Fibroblast of skin of left quadriceps (primary cell): ENCODE data around the gene NISCH.

Experiments used
- DNase-seq, 2 experiments: peaks; one replicate each; pipeline ENCODE4 v3.0.0-alpha.2; 2013; ENCODE audit warnings: low read depth in 2 of 2

NISCH gene

DNA sequence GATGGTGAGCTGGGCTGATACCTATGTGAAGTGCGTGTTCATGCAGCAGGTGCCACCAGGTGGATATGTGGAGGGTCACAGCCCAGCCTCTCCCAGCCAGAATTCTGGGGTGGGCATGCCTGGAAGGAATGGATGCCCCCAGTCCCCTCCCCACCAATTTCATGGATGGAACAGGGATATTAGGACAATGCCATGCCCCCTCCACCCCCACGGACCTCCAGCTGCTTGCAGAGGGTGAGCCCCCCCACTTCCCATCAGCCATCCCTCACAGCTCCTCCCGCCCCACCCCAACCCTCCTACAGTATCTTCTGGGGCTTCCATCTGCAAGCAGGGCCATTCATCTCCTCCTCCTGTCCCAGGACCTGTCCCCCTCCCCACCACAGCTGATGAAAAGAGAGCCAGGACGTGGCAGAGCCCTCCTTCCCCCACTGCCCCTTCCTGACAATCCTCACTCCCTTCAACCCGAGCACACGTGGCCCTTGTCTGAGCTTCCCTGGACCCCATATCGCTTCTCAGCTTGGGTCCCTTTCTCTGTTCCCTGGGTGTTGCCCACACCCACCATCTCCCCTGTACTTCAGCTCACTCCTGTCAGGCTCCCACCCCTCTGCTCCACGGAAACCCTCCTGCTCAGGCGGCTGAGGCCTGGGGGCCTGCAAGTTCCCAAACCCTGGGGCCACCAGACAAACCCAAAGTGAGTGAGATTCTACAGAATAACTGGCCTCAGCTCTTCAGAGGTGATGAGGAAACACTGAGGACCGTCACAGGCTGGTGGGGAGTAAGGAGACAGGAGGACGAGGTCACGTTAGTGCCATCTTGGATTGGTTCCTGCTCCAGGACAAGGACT lies 7.7 kb upstream of the NISCH start:
- no peak for DNase-seq

- DNase-seq = no peak
Observed at GRCh38 chr3:52450489-52451236, 4.7 kb upstream of the NISCH start.

- no peak for DNase-seq
Observed at GRCh38 chr3:52451237-52452083, 3.9 kb upstream of the NISCH start.

- no peak for DNase-seq
Observed at GRCh38 chr3:52452126-52452525, 3.3 kb upstream of the NISCH start.

- DNase-seq = no peak
Observed at GRCh38 chr3:52452570-52453221, 2.7 kb upstream of the NISCH start.

- DNase-seq = no peak
Observed at GRCh38 chr3:52453496-52454249, 1.7 kb upstream of the NISCH start, which contains the start of gene TNNC1. Gene TNNC1, minus strand, starts transcription at chr3:52454041. Its CDS starts 26 bp downstream, at chr3:52454015.

DNA sequence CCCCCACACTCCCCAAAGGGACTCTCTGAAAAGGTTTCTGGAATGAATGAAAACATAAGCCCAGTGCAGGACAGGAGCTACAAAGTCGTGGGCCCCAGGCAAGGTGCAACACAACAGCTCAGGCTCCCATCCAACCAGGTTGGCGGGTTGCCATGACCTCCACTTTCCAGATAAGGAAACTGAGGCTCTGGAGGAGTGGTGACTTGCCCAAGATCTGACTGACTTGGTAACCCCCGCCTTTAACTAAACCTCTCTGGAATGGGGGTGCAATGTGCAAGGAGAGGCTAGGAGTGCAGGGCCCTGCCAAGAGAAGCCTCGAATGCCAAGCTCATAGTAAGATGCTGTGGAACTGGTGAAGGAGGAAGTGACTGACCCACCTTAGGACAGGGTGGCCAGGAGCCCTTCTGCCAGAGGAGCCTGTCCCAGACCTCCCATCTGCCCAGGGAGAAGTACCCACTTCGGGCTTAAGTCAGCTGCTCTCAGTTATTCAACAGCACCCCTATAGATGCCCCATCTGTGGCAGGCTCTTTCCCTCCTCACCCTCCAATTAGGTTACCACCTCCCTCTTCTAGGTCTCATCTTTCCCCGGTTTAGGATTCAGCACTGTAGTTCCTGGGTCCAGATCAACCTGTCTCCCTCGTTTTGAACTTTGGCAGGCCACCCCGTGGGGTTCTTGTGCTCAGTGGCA lies 1.0 kb upstream of the NISCH start:
- no peak for DNase-seq

- no peak for DNase-seq
Observed at GRCh38 chr3:52454938-52455282, 494 bp upstream of the NISCH start.

DNA sequence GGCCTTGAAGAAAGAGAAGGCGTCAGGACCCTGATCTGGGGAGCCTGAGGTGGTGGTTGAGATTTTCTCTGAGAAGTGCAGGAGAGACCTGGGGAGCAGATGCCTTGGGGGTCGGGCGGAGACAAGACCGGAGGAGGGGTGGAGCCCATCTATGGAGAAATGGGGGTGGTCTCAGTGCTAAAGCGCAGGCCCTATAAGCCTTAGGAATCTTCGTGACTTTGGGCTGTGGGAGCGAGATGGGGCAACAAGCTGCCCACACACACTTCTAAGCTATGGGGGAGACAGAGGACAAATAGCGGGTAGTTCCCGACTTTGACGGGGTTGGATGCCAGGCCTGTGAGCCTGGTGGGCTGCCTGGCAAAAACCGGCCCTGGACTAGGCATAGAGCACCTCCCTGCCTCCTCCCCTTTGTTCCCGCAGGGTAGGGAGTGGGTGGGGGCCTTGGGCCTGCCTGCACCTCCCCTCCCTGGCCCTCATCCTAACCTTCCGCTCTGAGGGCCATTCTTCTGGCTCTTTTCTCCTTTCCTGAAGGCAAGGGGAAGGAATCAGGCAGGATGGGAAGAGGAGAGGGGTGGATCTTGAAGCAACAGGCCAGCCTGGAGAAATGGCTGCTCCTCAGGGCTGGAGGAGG lies 880 bp downstream of the NISCH start:
- no peak for DNase-seq

DNA sequence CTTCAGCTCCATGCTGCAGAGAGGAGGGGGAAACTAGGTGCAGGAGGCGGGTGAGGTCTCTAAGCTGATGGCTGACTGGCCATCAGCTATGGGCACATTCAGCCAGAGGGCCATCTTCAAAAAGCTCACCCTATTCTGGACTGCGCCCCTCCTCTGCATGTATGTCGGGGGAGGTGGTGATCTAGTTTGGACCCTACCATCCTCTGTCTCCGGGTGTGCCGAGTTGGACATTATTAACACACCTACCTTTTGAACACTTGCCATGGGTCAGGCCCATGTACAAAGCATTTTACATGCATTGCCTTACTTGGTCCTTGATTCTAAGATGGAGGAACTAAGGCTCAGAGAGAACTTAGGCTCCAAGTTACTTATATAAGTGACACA lies 1.4 kb downstream of the NISCH start:
- no peak for DNase-seq

- no peak for DNase-seq
Observed at GRCh38 chr3:52458031-52458760, 2.8 kb downstream of the NISCH start.

- no peak for DNase-seq
Observed at GRCh38 chr3:52458770-52459545, 3.6 kb downstream of the NISCH start.

DNA sequence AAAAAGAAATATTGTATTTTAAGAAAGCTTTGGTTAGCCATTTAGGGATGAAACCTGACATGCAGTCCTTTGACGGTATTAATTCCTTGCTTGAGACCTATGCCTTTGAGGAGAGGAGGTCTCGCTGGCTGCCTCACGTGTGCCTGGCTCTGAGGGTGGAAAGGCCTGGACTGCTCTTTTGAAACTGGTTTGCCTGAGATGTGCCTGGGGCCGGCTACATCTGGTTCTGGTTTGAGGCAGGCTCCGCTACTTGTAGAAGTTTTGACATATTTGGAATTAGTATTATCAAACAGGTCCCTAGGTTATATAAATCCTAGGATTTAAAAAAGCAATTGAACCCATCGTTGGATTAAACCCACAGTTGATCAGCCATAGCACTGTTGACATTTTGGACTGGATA lies 6.5 kb downstream of the NISCH start:
- DNase-seq = no peak

- DNase-seq = no peak
Observed at GRCh38 chr3:52463416-52463815, 8.0 kb downstream of the NISCH start.

DNA sequence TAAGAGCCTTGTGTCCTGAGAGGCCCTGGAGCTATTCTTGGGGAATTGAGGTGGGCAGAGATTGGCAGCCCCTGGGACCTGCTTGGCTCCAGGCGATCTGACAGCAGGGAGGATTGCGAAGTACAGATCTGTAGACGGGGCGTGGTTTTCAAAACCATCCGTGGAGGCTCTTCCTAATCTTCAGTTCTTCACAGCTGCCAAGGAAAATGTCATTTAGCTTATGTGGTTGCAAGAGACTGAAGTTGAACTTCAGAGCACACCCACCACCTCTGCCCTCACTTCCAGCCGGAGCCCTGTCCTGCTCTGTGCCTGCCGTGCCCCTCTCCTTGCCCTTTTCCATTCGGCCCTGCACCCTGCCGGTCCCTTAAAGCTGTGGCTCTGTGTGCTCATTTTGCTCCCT lies 12.9 kb downstream of the NISCH start:
- DNase-seq = no peak

- no peak for DNase-seq
Observed at GRCh38 chr3:52469001-52469400, 13.6 kb downstream of the NISCH start.

DNA sequence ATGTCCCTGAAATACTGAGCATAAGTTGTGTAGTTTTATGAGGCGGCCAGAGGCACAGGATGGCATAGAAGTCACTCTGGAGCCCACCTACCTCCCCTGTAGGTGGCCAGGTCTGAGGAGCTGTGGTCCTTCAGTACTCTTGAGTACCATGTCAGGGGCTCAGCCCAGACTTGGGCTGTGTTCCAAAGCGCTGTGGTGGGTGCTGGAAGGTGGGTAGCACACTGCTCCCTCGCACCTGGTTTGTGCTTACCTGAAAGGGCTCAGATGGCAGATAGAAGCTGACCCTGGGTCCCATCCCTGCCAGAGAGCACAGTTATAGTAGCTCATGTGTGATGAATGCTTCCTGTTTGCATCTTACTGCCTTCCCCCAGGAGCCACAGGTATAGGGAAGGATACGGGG lies 15.5 kb downstream of the NISCH start:
- DNase-seq = no peak
